Activated T-cell treated with anti-CD3 and anti-CD28 coated beads, Interleukin-2, amount 50 U/mL, for 1 hour (primary cell): ENCODE results near the gene ZIC2.
"Not testable (repeated sequence)": the region's sequence is repeated elsewhere in the genome, so short reads cannot be mapped to it uniquely, and the experiment has no call there.

Experiments
- DNase-seq: peaks from one replicate; pipeline ENCODE4 v3.0.0-alpha.2; 2020

Gene ZIC2

DNA sequence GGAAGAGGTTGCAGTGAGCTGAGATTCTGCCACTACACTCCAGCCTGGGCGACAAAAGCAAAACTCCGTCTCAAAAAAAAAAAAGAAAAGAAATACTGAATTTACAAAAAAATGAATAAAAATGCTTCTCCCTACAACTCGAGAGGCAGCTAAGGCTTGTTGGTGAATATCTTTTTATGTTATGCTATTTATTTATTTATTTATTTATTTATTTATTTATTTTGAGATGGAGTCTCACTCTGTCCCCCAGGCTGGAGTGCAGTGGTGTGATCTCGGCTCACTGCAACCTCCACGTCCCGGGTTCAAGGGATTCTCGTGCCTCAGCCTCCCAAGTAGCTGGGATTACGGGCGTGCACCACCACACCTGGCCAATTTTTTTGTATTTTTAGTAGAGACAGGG is 51.1 kb downstream of the ZIC2 start:
- not testable (repeated sequence) for DNase-seq

DNA sequence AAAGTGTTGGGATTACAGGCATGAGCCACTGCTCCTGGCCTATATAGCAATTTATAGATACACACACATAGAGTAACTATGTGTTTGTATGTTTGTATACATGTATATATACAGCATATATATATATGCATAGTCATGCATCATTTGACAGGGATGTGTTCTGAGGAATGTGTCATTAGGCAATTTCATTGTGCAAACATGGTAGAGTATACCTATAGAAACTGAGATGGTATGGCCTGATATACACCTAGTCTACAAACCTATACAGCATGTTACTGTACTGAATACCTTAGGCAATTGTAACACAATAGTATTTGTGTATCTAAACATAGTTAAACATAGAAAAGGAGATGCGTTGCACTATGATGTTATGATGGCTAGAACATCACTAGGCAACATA is 54.4 kb downstream of the ZIC2 start:
- no peak for DNase-seq
